HCT116 (cell line): Measurements from ENCODE around the gene CSNK2A1. TPM values are rescaled to one million over a fixed set of nuclear protein-coding genes. Genes with fewer than 3 reads are reported as not detected.
"Not testable (repeated sequence)": the region's sequence is repeated elsewhere in the genome, so short reads cannot be mapped to it uniquely, and the experiment has no call there.

ENCODE experiments used
- ATAC-seq: fragments of 200-7000 bp; cut with Tn5 transposase; 2 replicates; pipeline ENCODE4 v1.9.1; 2020; ENCODE audit warnings: mild to moderate bottlenecking, moderate library complexity
- BruUV-seq: library from RNA; stranded (reverse); fragments of 400-500 nt; replicated peaks from 2 replicates; lab custom pipeline; 2021; lab: Mats Ljungman, UMichigan
- CTCF ChIA-PET: fragments of 300-600 bp; sonication (Branson Sonifier 250); formaldehyde crosslinking; loops from one replicate; lab custom pipeline; 2021; ENCODE audit warnings: antibody characterized with exemption; lab: Charles Lee
- POLR2A ChIA-PET: fragments of 300-600, 350-600 bp; sonication (Branson Sonifier 250); formaldehyde crosslinking; loops from one replicate; lab custom pipeline; 2021; ENCODE audit warnings: antibody characterized with exemption; lab: Charles Lee
- RAD21 ChIA-PET, 2 experiments: fragments of 300-600 bp; sonication (Branson Sonifier 250); formaldehyde crosslinking; loops; one replicate each; lab custom pipeline; 2023; ENCODE audit warnings: low total read pairs in 2 of 2; ENCODE audit not compliant: uncharacterized antibody in 2 of 2, unreplicated experiment in 2 of 2, low non-redundant PET in 1 of 2; lab: Charles Lee
- DNase-seq: peaks from one replicate; pipeline ENCODE4 v3.0.0-alpha.2; 2010; ENCODE audit warnings: low read depth, low spot score
- H2AFZ ChIP-seq: fragments of 200-600 bp; shearing (Covaris generic), sonication (generic); 2 replicates; pipeline ENCODE4 v1.6.1; 2017; ENCODE audit warnings: low read depth, mixed run types, mixed read lengths, antibody characterized with exemption, low read length; ENCODE audit not compliant: poor library complexity, severe bottlenecking
- H3K27ac ChIP-seq: 2 replicates; pipeline ENCODE4 v1.5.1; 2012; ENCODE audit warnings: low read depth, low read length
- H3K27me3 ChIP-seq: fragments of 200-600 bp; sonication (generic); 2 replicates; pipeline ENCODE4 v1.6.1; 2016; ENCODE audit warnings: mixed run types, low read length, mixed read lengths; ENCODE audit not compliant: insufficient read depth
- H3K36me3 ChIP-seq, 2 experiments: fragments of 200-500 bp in 1 of 2; fragments of 200-600 bp in 1 of 2; sonication (Bioruptor generic) in 1 of 2; sonication (generic) in 1 of 2; 2 replicates each; pipeline versions ENCODE4 v1.5.1 to v1.6.1; 2014 to 2016; ENCODE audit warnings: low read length in 2 of 2, inconsistent platforms in 1 of 2, mixed read lengths in 1 of 2, mixed run types in 1 of 2; ENCODE audit not compliant: insufficient read depth in 2 of 2, control insufficient read depth in 1 of 2
- H3K4me1 ChIP-seq, 2 experiments: fragments of 200-600 bp in 1 of 2; sonication (generic) in 1 of 2; 2 replicates each; pipeline versions ENCODE4 v1.5.1 to v1.6.1; 2012 to 2017; ENCODE audit warnings: low read length in 2 of 2, inconsistent platforms in 1 of 2, mild to moderate bottlenecking in 1 of 2, mixed read lengths in 1 of 2, mixed run types in 1 of 2, moderate library complexity in 1 of 2; ENCODE audit not compliant: insufficient read depth in 2 of 2, control insufficient read depth in 1 of 2
- H3K4me2 ChIP-seq: fragments of 200-600 bp; sonication (generic); 2 replicates; pipeline ENCODE4 v1.6.1; 2017; ENCODE audit warnings: mixed run types, low read length, mixed read lengths
- H3K4me3 ChIP-seq, 2 experiments: fragments of 200-600 bp in 1 of 2; sonication (generic) in 1 of 2; replicated peaks in 1 of 2; 2 replicates each; pipeline ENCODE4 v1.5.1; 2011 to 2016; ENCODE audit warnings: low read length in 2 of 2, control low read depth in 1 of 2, low read depth in 1 of 2, mild to moderate bottlenecking in 1 of 2, mixed read lengths in 1 of 2, mixed run types in 1 of 2
- H3K79me2 ChIP-seq: fragments of 200-600 bp; sonication (generic); 2 replicates; pipeline ENCODE4 v1.6.1; 2017; ENCODE audit warnings: mild to moderate bottlenecking, mixed run types, low read length, moderate library complexity, mixed read lengths; ENCODE audit not compliant: insufficient read depth
- H3K9ac ChIP-seq: fragments of 200-600 bp; sonication (generic); 2 replicates; pipeline ENCODE4 v1.6.1; 2016; ENCODE audit warnings: low read length, mixed read lengths
- H3K9me2 ChIP-seq: fragments of 200-600 bp; sonication (generic), shearing (Covaris generic); 2 replicates; pipeline ENCODE4 v1.6.1; 2017; ENCODE audit warnings: mixed run types, mild to moderate bottlenecking, moderate library complexity; ENCODE audit not compliant: insufficient read depth
- H3K9me3 ChIP-seq, 2 experiments: fragments of 200-500 bp in 1 of 2; fragments of 200-600 bp in 1 of 2; sonication (Bioruptor generic) in 1 of 2; sonication (generic) in 1 of 2; 2 replicates each; pipeline ENCODE4 v1.6.1; 2014 to 2017; ENCODE audit warnings: low read length in 2 of 2, mixed read lengths in 2 of 2, inconsistent platforms in 1 of 2, low read depth in 1 of 2, mild to moderate bottlenecking in 1 of 2, mixed run types in 1 of 2, moderate library complexity in 1 of 2; ENCODE audit not compliant: control insufficient read depth in 1 of 2, insufficient read depth in 1 of 2
- H4K20me1 ChIP-seq: fragments of 200-600 bp; sonication (generic), shearing (Covaris generic); 2 replicates; pipeline ENCODE4 v1.6.1; 2017; ENCODE audit warnings: mixed run types, mild to moderate bottlenecking, moderate library complexity; ENCODE audit not compliant: insufficient read depth
- ATF3 ChIP-seq: IDR thresholded peaks from 2 replicates; pipeline ENCODE4 v1.6.1; 2012
- EGR1 ChIP-seq: IDR thresholded peaks from 2 replicates; pipeline ENCODE4 v1.6.1; 2012; ENCODE audit warnings: low read depth
- EZH2 ChIP-seq: fragments of 200-600 bp; sonication (generic); IDR thresholded peaks from 2 replicates; pipeline ENCODE4 v1.6.1; 2017; ENCODE audit warnings: antibody characterized with exemption, mixed run types
- RAD21 ChIP-seq: IDR thresholded peaks from 2 replicates; pipeline ENCODE4 v1.6.1; 2012; ENCODE audit warnings: low read depth, mild to moderate bottlenecking
- TCF7L2 ChIP-seq: IDR thresholded peaks from 2 replicates; pipeline ENCODE4 v1.7.0; 2011; ENCODE audit warnings: borderline replicate concordance, inconsistent platforms; ENCODE audit not compliant: insufficient read depth, insufficient read length; ENCODE audit errors: extremely low read depth
- intact Hi-C: fragments of 100-400 bp; cut with micrococcal nuclease; formaldehyde crosslinking; loops from 2 replicates; pipeline ENCODE4 v1.10.0; 2022
- total RNA-seq: library from RNA; stranded (reverse); gene quantifications from one replicate; pipeline ENCODE4 v1.2.1, GENCODE V29; 2021; ENCODE audit not compliant: unreplicated experiment
- TF ChIP-seq, protein P1 (sequence below): IDR thresholded peaks from 2 replicates; pipeline ENCODE4 v1.6.1; 2012; ENCODE audit warnings: low read depth

Gene CSNK2A1
- total RNA-seq, 1 experiment from 2014 or later = 284 TPM

- CTCF ChIA-PET = no interaction called here
- no peak overlapping the region for H3K4me2 ChIP-seq
- H3K4me1 ChIP-seq = no peaks in the 10 kb centered on the region
- H3K79me2 ChIP-seq = peaks cover 100% of the 10 kb centered on the region
- H3K27ac ChIP-seq = no peak overlapping the region
- peaks cover 51% of the 10 kb centered on the region for H4K20me1 ChIP-seq
- ATAC-seq (no peak), DNase-seq (no peak)
- peaks cover 0 to 11% of the 10 kb centered on the region in 2 experiments; a peak in 2 of 4 replicates for H3K36me3 ChIP-seq
- no peaks in the 10 kb centered on the region for H3K9me2 ChIP-seq
- RAD21 ChIA-PET = no interaction called here
- H2AFZ ChIP-seq = no peak overlapping the region
- POLR2A ChIA-PET = no interaction called here
- no peak overlapping the region for H3K4me3 ChIP-seq
- H3K27me3 ChIP-seq = no peaks in the 10 kb centered on the region
- no peak overlapping the region for H3K9ac ChIP-seq
- intact Hi-C loops = no loop called here
- H3K9me3 ChIP-seq = no peaks in the 10 kb centered on the region
- no TSS peak for BruUV-seq
- TF ChIP-seq RAD21 (no peak), TCF7L2 (no peak), EZH2 (no peak), EGR1 (no peak), ATF3 (no peak)
- TF ChIP-seq, protein P1, sequence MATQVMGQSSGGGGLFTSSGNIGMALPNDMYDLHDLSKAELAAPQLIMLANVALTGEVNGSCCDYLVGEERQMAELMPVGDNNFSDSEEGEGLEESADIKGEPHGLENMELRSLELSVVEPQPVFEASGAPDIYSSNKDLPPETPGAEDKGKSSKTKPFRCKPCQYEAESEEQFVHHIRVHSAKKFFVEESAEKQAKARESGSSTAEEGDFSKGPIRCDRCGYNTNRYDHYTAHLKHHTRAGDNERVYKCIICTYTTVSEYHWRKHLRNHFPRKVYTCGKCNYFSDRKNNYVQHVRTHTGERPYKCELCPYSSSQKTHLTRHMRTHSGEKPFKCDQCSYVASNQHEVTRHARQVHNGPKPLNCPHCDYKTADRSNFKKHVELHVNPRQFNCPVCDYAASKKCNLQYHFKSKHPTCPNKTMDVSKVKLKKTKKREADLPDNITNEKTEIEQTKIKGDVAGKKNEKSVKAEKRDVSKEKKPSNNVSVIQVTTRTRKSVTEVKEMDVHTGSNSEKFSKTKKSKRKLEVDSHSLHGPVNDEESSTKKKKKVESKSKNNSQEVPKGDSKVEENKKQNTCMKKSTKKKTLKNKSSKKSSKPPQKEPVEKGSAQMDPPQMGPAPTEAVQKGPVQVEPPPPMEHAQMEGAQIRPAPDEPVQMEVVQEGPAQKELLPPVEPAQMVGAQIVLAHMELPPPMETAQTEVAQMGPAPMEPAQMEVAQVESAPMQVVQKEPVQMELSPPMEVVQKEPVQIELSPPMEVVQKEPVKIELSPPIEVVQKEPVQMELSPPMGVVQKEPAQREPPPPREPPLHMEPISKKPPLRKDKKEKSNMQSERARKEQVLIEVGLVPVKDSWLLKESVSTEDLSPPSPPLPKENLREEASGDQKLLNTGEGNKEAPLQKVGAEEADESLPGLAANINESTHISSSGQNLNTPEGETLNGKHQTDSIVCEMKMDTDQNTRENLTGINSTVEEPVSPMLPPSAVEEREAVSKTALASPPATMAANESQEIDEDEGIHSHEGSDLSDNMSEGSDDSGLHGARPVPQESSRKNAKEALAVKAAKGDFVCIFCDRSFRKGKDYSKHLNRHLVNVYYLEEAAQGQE = no peak
Measured at GRCh38 chr20:513429-513828, 30.2 kb downstream of the CSNK2A1 start.

- ATAC-seq, H3K9me3 ChIP-seq, H3K9me2 ChIP-seq, BruUV-seq, H3K27ac ChIP-seq, H2AFZ ChIP-seq, DNase-seq, H3K27me3 ChIP-seq, H3K9ac ChIP-seq, H3K4me1 ChIP-seq, H3K4me3 ChIP-seq, H3K4me2 ChIP-seq, CTCF ChIA-PET, POLR2A ChIA-PET, RAD21 ChIA-PET, intact Hi-C loops: not testable (repeated sequence)
- peaks cover 94% of the 10 kb centered on the region for H3K79me2 ChIP-seq
- H3K36me3 ChIP-seq = peaks cover 14 to 32% of the 10 kb centered on the region in 2 experiments
- H4K20me1 ChIP-seq = peaks cover 49% of the 10 kb centered on the region
Measured at GRCh38 chr20:510328-511057, 33.1 kb downstream of the CSNK2A1 start.

- peaks cover 84% of the 10 kb centered on the region for H3K79me2 ChIP-seq
- CTCF ChIA-PET, POLR2A ChIA-PET, H3K9ac ChIP-seq, H3K27me3 ChIP-seq, RAD21 ChIA-PET, H3K4me2 ChIP-seq, intact Hi-C loops, DNase-seq, BruUV-seq, H3K27ac ChIP-seq, H2AFZ ChIP-seq, ATAC-seq, H3K9me3 ChIP-seq, H3K4me1 ChIP-seq, H3K9me2 ChIP-seq, H3K4me3 ChIP-seq: not testable (repeated sequence)
- peaks cover 25 to 40% of the 10 kb centered on the region in 2 experiments for H3K36me3 ChIP-seq
- peaks cover 39% of the 10 kb centered on the region for H4K20me1 ChIP-seq
Measured at GRCh38 chr20:508364-508787, 35.2 kb downstream of the CSNK2A1 start.
